ENCODE data around the gene ABCC3. TPM values are rescaled to one million over a fixed set of nuclear protein-coding genes. Genes with fewer than 3 reads are reported as not detected.
"Not testable (repeated sequence)": the region's sequence is repeated elsewhere in the genome, so short reads cannot be mapped to it uniquely, and the experiment has no call there.

ABCC3 gene
- total RNA-seq, 2 donors from 2014 or later, result 0.22 to 0.91 TPM

GRCh38 chr17:50721194-50722010 is 86.7 kb downstream of the ABCC3 start:
- no peak for TF ChIP-seq CTCF (conservative IDR thresholded peaks at IDR 0.05)
- peak overlapping the region; percentile 100 for H3K27ac Mint-ChIP-seq
- H3K4me1 Mint-ChIP-seq, result peaks cover 21% of the 10 kb centered on the region
- H3K36me3 ChIP-seq (ENCODE audit: control insufficient read depth, insufficient read depth, low read length), result peaks cover 16% of the 10 kb centered on the region
- peaks cover 2% of the 10 kb centered on the region for H3K36me3 Mint-ChIP-seq (ENCODE audit: low read depth)
- no peaks in the 10 kb centered on the region for H3K27me3 ChIP-seq (ENCODE audit: control insufficient read depth, insufficient read depth, low read length, poor library complexity, severe bottlenecking)
- no peaks in the 10 kb centered on the region for H3K9me3 ChIP-seq (ENCODE audit: control insufficient read depth, low read length)
- no peaks in the 10 kb centered on the region for H3K27me3 Mint-ChIP-seq (ENCODE audit: insufficient read depth)
- H3K27ac ChIP-seq (ENCODE audit: low read depth, low read length), result no peak overlapping the region
- H3K4me1 ChIP-seq (ENCODE audit: control insufficient read depth, insufficient read depth, low read length), result no peaks in the 10 kb centered on the region
- DNase-seq, result no peak
- H3K4me3 ChIP-seq (ENCODE audit: low read length), result peak overlapping the region; percentile 100
- H3K9ac ChIP-seq (ENCODE audit: extremely low read depth, low read length, poor library complexity, severe bottlenecking), result peak overlapping the region; percentile 98
- WGBS, 2 experiments (ENCODE audit: insufficient coverage in 1 of 2, insufficient read length in 1 of 2), result 20 to 42% methylated on average over 1 to 6 of the region's 7 CpGs
- H3K4me3 Mint-ChIP-seq, result peak overlapping the region; percentile 94
- H3K9me3 Mint-ChIP-seq, result no peaks in the 10 kb centered on the region

GRCh38 chr17:50722746-50723145 is 88.1 kb downstream of the ABCC3 start:
- Mint-ChIP-seq H3K9me3 (no peaks in the 10 kb centered on the region), H3K27me3 (ENCODE audit: insufficient read depth) (no peaks in the 10 kb centered on the region), H3K27ac (peak overlapping the region; percentile 9), H3K4me1 (peaks cover 27% of the 10 kb centered on the region), H3K36me3 (ENCODE audit: low read depth) (peaks cover 5% of the 10 kb centered on the region), H3K4me3 (peak overlapping the region; percentile 94)
- peak overlapping the region; percentile 26 for H3K4me3 ChIP-seq (ENCODE audit: low read length)
- H3K9ac ChIP-seq (ENCODE audit: extremely low read depth, low read length, poor library complexity, severe bottlenecking), result no peak overlapping the region
- H3K27ac ChIP-seq (ENCODE audit: low read depth, low read length), result no peak overlapping the region
- H3K36me3 ChIP-seq (ENCODE audit: control insufficient read depth, insufficient read depth, low read length), result peaks cover 16% of the 10 kb centered on the region
- peaks cover 4% of the 10 kb centered on the region for H3K4me1 ChIP-seq (ENCODE audit: control insufficient read depth, insufficient read depth, low read length)
- DNase-seq, result no peak
- H3K27me3 ChIP-seq (ENCODE audit: control insufficient read depth, insufficient read depth, low read length, poor library complexity, severe bottlenecking), result no peaks in the 10 kb centered on the region
- no peak for TF ChIP-seq CTCF (conservative IDR thresholded peaks at IDR 0.05)
- H3K9me3 ChIP-seq (ENCODE audit: control insufficient read depth, low read length), result no peaks in the 10 kb centered on the region
- 86 to 95% methylated on average over 2 to 3 of the region's 3 CpGs for WGBS, 2 experiments (ENCODE audit: insufficient coverage in 1 of 2, insufficient read length in 1 of 2)

- H3K4me3 Mint-ChIP-seq; H3K4me3 ChIP-seq (ENCODE audit: low read length); H3K36me3 Mint-ChIP-seq (ENCODE audit: low read depth); H3K9ac ChIP-seq (ENCODE audit: extremely low read depth, low read length, poor library complexity, severe bottlenecking); H3K27ac Mint-ChIP-seq; H3K4me1 ChIP-seq (ENCODE audit: control insufficient read depth, insufficient read depth, low read length); H3K27me3 Mint-ChIP-seq (ENCODE audit: insufficient read depth); H3K9me3 Mint-ChIP-seq; H3K27me3 ChIP-seq (ENCODE audit: control insufficient read depth, insufficient read depth, low read length, poor library complexity, severe bottlenecking); H3K27ac ChIP-seq (ENCODE audit: low read depth, low read length); H3K9me3 ChIP-seq (ENCODE audit: control insufficient read depth, low read length): not testable (repeated sequence)
- peaks cover 22% of the 10 kb centered on the region for H3K36me3 ChIP-seq (ENCODE audit: control insufficient read depth, insufficient read depth, low read length)
- 96 to 100% methylated on average over 5 to 6 of the region's 6 CpGs for WGBS, 2 experiments (ENCODE audit: insufficient coverage in 1 of 2, insufficient read length in 1 of 2)
- peaks cover 27% of the 10 kb centered on the region for H3K4me1 Mint-ChIP-seq
- DNase-seq, result peak; percentile 35
These were observed 89.9 kb downstream of the ABCC3 start for GRCh38 chr17:50724622-50725021.
